ENCODE results near the gene SH3BP4.
A peak's percentile ranks its signal among the peaks of the same experiment; 100 is the strongest.

Gene SH3BP4

GRCh38 chr2:235042576-235043515 is 91.0 kb downstream of the SH3BP4 start:
- no peak for TF ChIP-seq JUND (IDR thresholded peaks at IDR 0.05; ENCODE audit: low read depth)
- no peak for DNase-seq (ENCODE audit: low read depth in 1 of 2, low spot score in 1 of 2)
- in situ Hi-C loops (cut with HindIII; ENCODE audit: low pct_unique_long_range_greater_than_20kb, low sequenced_read_pairs), result no loop called here

- in situ Hi-C loops (cut with HindIII; ENCODE audit: low pct_unique_long_range_greater_than_20kb, low sequenced_read_pairs), result no loop called here
- DNase-seq (ENCODE audit: low read depth in 1 of 2, low spot score in 1 of 2), result no peak
- no peak for TF ChIP-seq JUND (IDR thresholded peaks at IDR 0.05; ENCODE audit: low read depth)
These were observed 92.1 kb downstream of the SH3BP4 start for GRCh38 chr2:235043762-235044500.

GRCh38 chr2:235044501-235045271 is 92.9 kb downstream of the SH3BP4 start:
- TF ChIP-seq JUND (IDR thresholded peaks at IDR 0.05; ENCODE audit: low read depth), result no peak
- no peak for DNase-seq (ENCODE audit: low read depth in 1 of 2, low spot score in 1 of 2)
- in situ Hi-C loops (cut with HindIII; ENCODE audit: low pct_unique_long_range_greater_than_20kb, low sequenced_read_pairs), result no loop called here

GRCh38 chr2:235045336-235045972 is 93.6 kb downstream of the SH3BP4 start:
- in situ Hi-C loops (cut with HindIII; ENCODE audit: low pct_unique_long_range_greater_than_20kb, low sequenced_read_pairs), result no loop called here
- DNase-seq (ENCODE audit: low read depth in 1 of 2, low spot score in 1 of 2), result peak in 1 of 2 experiments; percentile 39
- TF ChIP-seq JUND (IDR thresholded peaks at IDR 0.05; ENCODE audit: low read depth), result no peak

- DNase-seq (ENCODE audit: low read depth in 1 of 2, low spot score in 1 of 2), result no peak
- TF ChIP-seq JUND (IDR thresholded peaks at IDR 0.05; ENCODE audit: low read depth), result no peak
- in situ Hi-C loops (cut with HindIII; ENCODE audit: low pct_unique_long_range_greater_than_20kb, low sequenced_read_pairs), result no loop called here
These were observed 94.1 kb downstream of the SH3BP4 start for GRCh38 chr2:235045973-235046343.

GRCh38 chr2:235046589-235046988 is 94.8 kb downstream of the SH3BP4 start:
- in situ Hi-C loops (cut with HindIII; ENCODE audit: low pct_unique_long_range_greater_than_20kb, low sequenced_read_pairs), result no loop called here
- no peak for TF ChIP-seq JUND (IDR thresholded peaks at IDR 0.05; ENCODE audit: low read depth)
- DNase-seq (ENCODE audit: low read depth in 1 of 2, low spot score in 1 of 2), result no peak

- in situ Hi-C loops (cut with HindIII; ENCODE audit: low pct_unique_long_range_greater_than_20kb, low sequenced_read_pairs), result no loop called here
- no peak for TF ChIP-seq JUND (IDR thresholded peaks at IDR 0.05; ENCODE audit: low read depth)
- DNase-seq (ENCODE audit: low read depth in 1 of 2, low spot score in 1 of 2), result no peak
These were observed 95.6 kb downstream of the SH3BP4 start for GRCh38 chr2:235047171-235048160.

GRCh38 chr2:235048549-235048948 is 96.7 kb downstream of the SH3BP4 start:
- in situ Hi-C loops (cut with HindIII; ENCODE audit: low pct_unique_long_range_greater_than_20kb, low sequenced_read_pairs), result no loop called here
- no peak for TF ChIP-seq JUND (IDR thresholded peaks at IDR 0.05; ENCODE audit: low read depth)
- DNase-seq (ENCODE audit: low read depth in 1 of 2, low spot score in 1 of 2), result no peak

GRCh38 chr2:235049069-235049468 is 97.3 kb downstream of the SH3BP4 start:
- peak in 1 of 2 experiments; percentile 53 for DNase-seq (ENCODE audit: low read depth in 1 of 2, low spot score in 1 of 2)
- TF ChIP-seq JUND (IDR thresholded peaks at IDR 0.05; ENCODE audit: low read depth), result no peak
- in situ Hi-C loops (cut with HindIII; ENCODE audit: low pct_unique_long_range_greater_than_20kb, low sequenced_read_pairs), result no loop called here

- in situ Hi-C loops (cut with HindIII; ENCODE audit: low pct_unique_long_range_greater_than_20kb, low sequenced_read_pairs), result no loop called here
- DNase-seq (ENCODE audit: low read depth in 1 of 2, low spot score in 1 of 2), result no peak
- TF ChIP-seq JUND (IDR thresholded peaks at IDR 0.05; ENCODE audit: low read depth), result no peak
These were observed 97.9 kb downstream of the SH3BP4 start for GRCh38 chr2:235049719-235050118.

- peak; percentile 55 to 91 for DNase-seq (ENCODE audit: low read depth in 1 of 2, low spot score in 1 of 2)
- in situ Hi-C loops (cut with HindIII; ENCODE audit: low pct_unique_long_range_greater_than_20kb, low sequenced_read_pairs), result no loop called here
These were observed 99.1 kb downstream of the SH3BP4 start for GRCh38 chr2:235050980-235051351.

More at GRCh38 chr2:235050980-235051351, 99.1 kb downstream of the SH3BP4 start:
- TF ChIP-seq JUND (IDR thresholded peaks at IDR 0.05; ENCODE audit: low read depth), result no peak
